Measurements from ENCODE around the gene PARP16.

The PARP16 gene

GRCh38 chr15:65311760-65312159 lies 25.1 kb upstream of the PARP16 start:
- DNase-seq (ENCODE audit: low spot score) = no peak

- DNase-seq (ENCODE audit: low spot score) = no peak
Measured at GRCh38 chr15:65310431-65311137, 23.9 kb upstream of the PARP16 start.

- DNase-seq (ENCODE audit: low spot score) = no peak
Measured at GRCh38 chr15:65309882-65310418, 23.3 kb upstream of the PARP16 start.

GRCh38 chr15:65307978-65308377 lies 21.3 kb upstream of the PARP16 start:
- DNase-seq (ENCODE audit: low spot score) = no peak

- DNase-seq (ENCODE audit: low spot score) = peak; percentile 65
Measured at GRCh38 chr15:65306551-65306950, 19.9 kb upstream of the PARP16 start.

GRCh38 chr15:65305776-65306175 lies 19.1 kb upstream of the PARP16 start:
- DNase-seq (ENCODE audit: low spot score) = peak; percentile 92

- DNase-seq (ENCODE audit: low spot score) = no peak
Measured at GRCh38 chr15:65305150-65305758, 18.6 kb upstream of the PARP16 start.

- DNase-seq (ENCODE audit: low spot score) = peak; percentile 100
Measured at GRCh38 chr15:65304381-65305149, 17.9 kb upstream of the PARP16 start, which contains the start of gene RNU5B-1. Gene RNU5B-1 (plus strand): TSS chr15:65304677.

GRCh38 chr15:65303687-65304380 lies 17.2 kb upstream of the PARP16 start:
- no peak for DNase-seq (ENCODE audit: low spot score)

- no peak for DNase-seq (ENCODE audit: low spot score)
Measured at GRCh38 chr15:65302061-65302460, 15.4 kb upstream of the PARP16 start.

GRCh38 chr15:65300924-65301441 lies 14.3 kb upstream of the PARP16 start:
- DNase-seq (ENCODE audit: low spot score) = no peak

GRCh38 chr15:65298731-65299130 lies 12.0 kb upstream of the PARP16 start:
- no peak for DNase-seq (ENCODE audit: low spot score)

GRCh38 chr15:65292938-65293518 lies 6.3 kb upstream of the PARP16 start:
- DNase-seq (ENCODE audit: low spot score) = no peak

- no peak for DNase-seq (ENCODE audit: low spot score)
Measured at GRCh38 chr15:65290228-65290627, 3.5 kb upstream of the PARP16 start.

GRCh38 chr15:65289261-65289854 lies 2.7 kb upstream of the PARP16 start:
- DNase-seq (ENCODE audit: low spot score) = no peak

GRCh38 chr15:65287520-65287855 lies 805 bp upstream of the PARP16 start:
- DNase-seq (ENCODE audit: low spot score) = peak; percentile 40

- peak; percentile 46 for DNase-seq (ENCODE audit: low spot score)
Measured at GRCh38 chr15:65286069-65286703, 497 bp downstream of the PARP16 start.

GRCh38 chr15:65285291-65286068 lies 1.2 kb downstream of the PARP16 start:
- DNase-seq (ENCODE audit: low spot score) = no peak

GRCh38 chr15:65278480-65278879 lies 8.2 kb downstream of the PARP16 start:
- DNase-seq (ENCODE audit: low spot score) = no peak

- no peak for DNase-seq (ENCODE audit: low spot score)
Measured at GRCh38 chr15:65277015-65277414, 9.7 kb downstream of the PARP16 start.

Data from NAMALWA (cell line).